ENCODE results near the gene IL2RG.

GRCh38 chrX:71159335-71159734 lies 48.0 kb upstream of the IL2RG start:
- TF ChIP-seq CTCF (IDR thresholded peaks at IDR 0.05): no peak
- TF ChIP-seq POLR2A (IDR thresholded peaks at IDR 0.05): no peak
